Measurements from ENCODE around the gene TUBB2A. TPM values are rescaled to one million over a fixed set of nuclear protein-coding genes. Genes with fewer than 3 reads are reported as not detected.

Gene TUBB2A
- total and polyA plus RNA-seq, 2 of the 13 experiments (the other 11 are each of a cell fraction or from before 2014, with no cell fraction given) = 35.3 to 106 TPM

- TF ChIP-seq CEBPB (IDR thresholded peaks at IDR 0.05; ENCODE audit: borderline replicate concordance, low read depth, low read length) (no peak), U2AF1 (optimal IDR thresholded peaks at IDR 0.05; ENCODE audit: low read depth, low read length) (no peak), FOXK1 (CRISPR knock-in tag; IDR thresholded peaks at IDR 0.05; ENCODE audit: borderline replicate concordance, low read depth) (0 out of 2 replicates have a peak, but pooled peaks have one; percentile 3), CENPT (CRISPR knock-in tag; IDR thresholded peaks at IDR 0.05; ENCODE audit: low read depth) (no peak), SPEN (CRISPR knock-in tag; IDR thresholded peaks at IDR 0.05; ENCODE audit: low read depth) (no peak), REL (CRISPR knock-in tag; conservative IDR thresholded peaks at IDR 0.05) (no peak; the same call in 1 of the 2 replicates), RBAK (CRISPR knock-in tag; IDR thresholded peaks at IDR 0.05) (no peak), NR1H2 (CRISPR knock-in tag; IDR thresholded peaks at IDR 0.05; ENCODE audit: borderline replicate concordance, low read depth) (no peak; the same call in 1 of the 2 replicates), PPARG (CRISPR knock-in tag; conservative IDR thresholded peaks at IDR 0.05) (no peak; the same call in 1 of the 2 replicates), HOXA9 (CRISPR knock-in tag; IDR thresholded peaks at IDR 0.05; ENCODE audit: borderline replicate concordance) (no peak; the same call in 1 of the 2 replicates), KIAA2018 (CRISPR knock-in tag; IDR thresholded peaks at IDR 0.05; ENCODE audit: borderline replicate concordance) (no peak), ZNF530 (CRISPR knock-in tag; IDR thresholded peaks at IDR 0.05; ENCODE audit: low read depth) (no peak), SRY (CRISPR knock-in tag; IDR thresholded peaks at IDR 0.05) (no peak), ZNF660 (CRISPR knock-in tag; IDR thresholded peaks at IDR 0.05; ENCODE audit: borderline replicate concordance, low read depth) (no peak), HDAC6 (IDR thresholded peaks at IDR 0.05; ENCODE audit: low read depth, low read length) (no peak), MXD3 (CRISPR knock-in tag; IDR thresholded peaks at IDR 0.05) (no peak), ZNF543 (CRISPR knock-in tag; IDR thresholded peaks at IDR 0.05) (no peak; the same call in 1 of the 2 replicates), PRDM4 (CRISPR knock-in tag; IDR thresholded peaks at IDR 0.05; ENCODE audit: borderline replicate concordance) (no peak)
Observed at GRCh38 chr6:3119040-3119723, 38.2 kb downstream of the TUBB2A start (continued).

Data from HepG2 (cell line).